ENCODE results near the gene VRTN. TPM values are rescaled to one million over a fixed set of nuclear protein-coding genes. Genes with fewer than 3 reads are reported as not detected.

VRTN gene, protein sequence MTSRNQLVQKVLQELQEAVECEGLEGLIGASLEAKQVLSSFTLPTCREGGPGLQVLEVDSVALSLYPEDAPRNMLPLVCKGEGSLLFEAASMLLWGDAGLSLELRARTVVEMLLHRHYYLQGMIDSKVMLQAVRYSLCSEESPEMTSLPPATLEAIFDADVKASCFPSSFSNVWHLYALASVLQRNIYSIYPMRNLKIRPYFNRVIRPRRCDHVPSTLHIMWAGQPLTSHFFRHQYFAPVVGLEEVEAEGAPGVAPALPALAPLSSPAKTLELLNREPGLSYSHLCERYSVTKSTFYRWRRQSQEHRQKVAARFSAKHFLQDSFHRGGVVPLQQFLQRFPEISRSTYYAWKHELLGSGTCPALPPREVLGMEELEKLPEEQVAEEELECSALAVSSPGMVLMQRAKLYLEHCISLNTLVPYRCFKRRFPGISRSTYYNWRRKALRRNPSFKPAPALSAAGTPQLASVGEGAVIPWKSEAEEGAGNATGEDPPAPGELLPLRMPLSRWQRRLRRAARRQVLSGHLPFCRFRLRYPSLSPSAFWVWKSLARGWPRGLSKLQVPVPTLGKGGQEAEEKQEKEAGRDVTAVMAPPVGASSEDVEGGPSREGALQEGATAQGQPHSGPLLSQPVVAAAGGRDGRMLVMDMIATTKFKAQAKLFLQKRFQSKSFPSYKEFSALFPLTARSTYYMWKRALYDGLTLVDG
- 148 and 154 TPM in 2 replicates for total RNA-seq (2021; fragmentation: NEBNext Ultra II Directional; extraction: Animal tissue kit (Norgen Biotek cat#: 25700))
- polyA plus RNA-seq (2011; rRNA removed): 133 and 189 TPM in 2 replicates
- 182 TPM for polyA plus RNA-seq (2011; cell fraction: cytosol; rRNA removed)
- 122 TPM for polyA plus RNA-seq (2011; cell fraction: nucleus; rRNA removed)
- polyA plus RNA-seq (2012, experiment 1 of 2): 124 to 162 TPM (median 153 TPM) in 4 replicates
- 151 TPM for polyA plus RNA-seq (2012, experiment 2 of 2)
- 89.5 TPM for polyA plus RNA-seq (2013, experiment 1 of 2)
- polyA plus RNA-seq (2013, experiment 2 of 2): 85.7 TPM
- 110 and 121 TPM in 2 replicates for polyA minus RNA-seq (2011; rRNA and poly(A)+ RNA removed)
- 106 TPM for polyA minus RNA-seq (2011; cell fraction: cytosol; rRNA and poly(A)+ RNA removed)
- 60.1 TPM for polyA minus RNA-seq (2011; cell fraction: nucleus; rRNA and poly(A)+ RNA removed)
- long read RNA-seq, experiment 1, transcript VRTN-201 (2 exons, 3,466 nt): major isoform, 24 of 133 reads
- long read RNA-seq, experiment 1, partial matches to known transcripts: 0 of 133 reads
- long read RNA-seq, experiment 1, other reads (novel, unspliced or antisense): 109 of 133 reads
- long read RNA-seq, experiment 2, transcript VRTN-201 (2 exons, 3,466 nt): major isoform, 63 of 122 reads
- long read RNA-seq, experiment 2, partial matches to known transcripts: 0 of 122 reads
- long read RNA-seq, experiment 2, other reads (novel, unspliced or antisense): 59 of 122 reads

DNA sequence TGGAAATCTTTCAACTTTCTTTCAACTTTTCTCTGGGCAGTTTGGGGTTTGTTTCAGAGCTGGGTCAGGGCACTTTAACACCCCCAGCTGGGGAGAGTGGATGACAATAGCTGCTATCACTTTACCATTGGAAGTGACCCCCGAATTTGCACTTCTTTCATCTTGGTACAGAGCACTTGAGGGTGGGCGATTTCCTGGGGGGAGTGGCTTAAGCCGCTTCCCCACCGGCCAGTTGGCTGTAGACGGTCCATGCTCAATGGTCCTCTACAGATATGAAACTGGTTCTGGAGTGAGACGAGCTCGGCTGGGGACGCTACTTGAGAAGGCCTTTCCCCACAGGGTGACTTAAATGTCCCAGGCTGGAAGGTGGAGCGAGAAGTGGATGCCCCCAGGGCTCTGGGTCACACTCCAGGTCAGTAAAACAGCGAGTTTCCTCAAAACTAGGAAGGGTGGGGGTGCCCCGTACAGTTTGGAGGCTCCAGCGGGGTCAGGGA lies at the start of gene VRTN:
TSS of gene VRTN (plus strand) at position 231 of the 494 bp plus-strand sequence. CDS start 8,313 bp downstream, outside the sequence.
- Histone ChIP-seq H3K9me3 (ENCODE audit: insufficient read depth in 2 of 2, low read depth in 1 of 2, low read length in 1 of 2) (no peaks in the 10 kb centered on the region), H2BK15ac (ENCODE audit: low read length) (peak within 1 kb of the TSS; percentile 83), H3K56ac (replicated peaks; ENCODE audit: insufficient read length, low read depth, low read length) (peak within 1 kb of the TSS; percentile 88), H2BK120ac (replicated peaks; ENCODE audit: low read depth, low read length) (peak within 1 kb of the TSS; percentile 99), H2AFZ (ENCODE audit: low read length) (no peak within 1 kb of the TSS), H4K91ac (replicated peaks; ENCODE audit: insufficient read length, low read length) (peak within 1 kb of the TSS; percentile 99), H2AK5ac (ENCODE audit: low read depth, low read length) (peak within 1 kb of the TSS; percentile 57; the same call in 1 of the 2 replicates), H3K23me2 (ENCODE audit: low read depth, low read length) (peaks cover 30% of the 10 kb centered on the region), H2BK20ac (ENCODE audit: low read length) (peak within 1 kb of the TSS; percentile 87), H3K4me3 (ENCODE audit: extremely low read depth in 1 of 4, insufficient read depth in 2 of 4, low read depth in 3 of 4, low read length in 4 of 4) (peak within 1 kb of the TSS; percentile 87 to 98 (median 90)), H4K8ac (ENCODE audit: extremely low read depth, insufficient read depth, low read length) (peak within 1 kb of the TSS; percentile 96), H2BK5ac (ENCODE audit: low read depth, low read length) (peak within 1 kb of the TSS; percentile 97), H3K14ac (ENCODE audit: insufficient read length) (peak within 1 kb of the TSS; percentile 35), H3K23ac (ENCODE audit: insufficient read length) (no peak within 1 kb of the TSS), H3K27me3 (replicated peaks in 1 of 4; ENCODE audit: control insufficient read depth in 3 of 4, extremely low read depth in 1 of 4, insufficient read depth in 3 of 4, low read length in 3 of 4) (no peaks in the 10 kb centered on the region), H4K20me1 (replicated peaks in 1 of 2; ENCODE audit: control insufficient read depth in 1 of 2, insufficient read depth in 2 of 2, low read length in 2 of 2) (peaks cover 12 to 13% of the 10 kb centered on the region in 2 experiments), H3K4ac (replicated peaks; ENCODE audit: insufficient read length, low read depth, low read length) (peak within 1 kb of the TSS; percentile 92), H3K9ac (replicated peaks in 1 of 4; ENCODE audit: extremely low read depth in 1 of 4, low read depth in 3 of 4, low read length in 3 of 4) (peak within 1 kb of the TSS; percentile 70 to 93 (median 81)), H3K18ac (ENCODE audit: extremely low read depth, low read length) (peak within 1 kb of the TSS; percentile 100), H4K5ac (ENCODE audit: insufficient read length, low read depth, low read length) (peak within 1 kb of the TSS; percentile 97), H3K79me2 (ENCODE audit: control insufficient read depth in 1 of 2, insufficient read depth in 2 of 2, low read length in 2 of 2) (peaks cover 42 to 73% of the 10 kb centered on the region in 2 experiments), H3K4me1 (replicated peaks in 1 of 4; ENCODE audit: control insufficient read depth in 3 of 4, insufficient read depth in 4 of 4, low read length in 3 of 4) (peaks cover 4 to 20% (median 12%) of the 10 kb centered on the region in 4 experiments), H2BK12ac (ENCODE audit: low read depth, low read length) (peak within 1 kb of the TSS; percentile 63), H3K27ac (ENCODE audit: low read depth, low read length) (peak within 1 kb of the TSS; percentile 92), H3K36me3 (ENCODE audit: control insufficient read depth in 2 of 4, insufficient read depth in 4 of 4, low read length in 3 of 4) (peaks cover 0 to 19% (median 0%) of the 10 kb centered on the region in 4 experiments; a peak in 2 of 8 replicates), H3K4me2 (ENCODE audit: insufficient read depth in 1 of 2, low read depth in 2 of 2, low read length in 2 of 2) (peak within 1 kb of the TSS; percentile 95 to 96), H3K79me1 (ENCODE audit: low read depth, low read length) (no peaks in the 10 kb centered on the region)
- peak; percentile 46 to 72 for DNase-seq (ENCODE audit: low read depth in 1 of 2, low spot score in 2 of 2)
- FAIRE-seq: no peak
- CTCF ChIA-PET (ENCODE audit: partially characterized antibody): interaction anchor here (0.7 to 8.5 kb wide), 21 partner anchors 7 to 145 kb away, joined by 3 to 49 read pairs (median 4); partner anchors contain the start of genes ABCD4 and NPC2
- 1% methylated on average over 12 of the region's 12 CpGs; no CpG with 5 or more reads in 1 of the 2 experiments for WGBS, 2 experiments (ENCODE audit: extremely low coverage in 1 of 2, insufficient coverage in 1 of 2, insufficient read length in 1 of 2, insufficient replicate concordance in 2 of 2, low coverage in 1 of 2, low lambda C conversion rate in 2 of 2, missing lambda C conversion rate in 1 of 2)
- POLR2A ChIA-PET (ENCODE audit: partially characterized antibody): interaction anchor here (0.6 to 15.0 kb wide), 28 partner anchors 9 to 560 kb away, joined by 3 to 282 read pairs (median 4); partner anchors contain the start of gene ABCD4
- TF ChIP-seq ASH2L (IDR thresholded peaks at IDR 0.05; ENCODE audit: low read length) (no peak), KDM1A (IDR thresholded peaks at IDR 0.05; ENCODE audit: borderline replicate concordance, low read length) (0 out of 2 replicates have a peak, but pooled peaks have one; percentile 27), CBX5 (IDR thresholded peaks at IDR 0.05; ENCODE audit: low read depth, low read length) (no peak), EZH2 (IDR thresholded peaks at IDR 0.05; ENCODE audit: low read depth, low read length, severe bottlenecking) (no peak), CREB1 (IDR thresholded peaks at IDR 0.05) (no peak), RFX5 (IDR thresholded peaks at IDR 0.05; ENCODE audit: borderline replicate concordance, low read depth, low read length) (no peak)
